Astrocyte of the spinal cord (primary cell): ENCODE data around the gene ABHD17A.
"Not testable (repeated sequence)": the region's sequence is repeated elsewhere in the genome, so short reads cannot be mapped to it uniquely, and the experiment has no call there.

Source experiments
- DNase-seq: peaks from one replicate; pipeline ENCODE4 v3.0.0; 2011; ENCODE audit warnings: low read depth, low spot score
- H3K4me3 ChIP-seq: 2 replicates; pipeline ENCODE4 v1.5.1; 2011; ENCODE audit warnings: low read depth, mild to moderate bottlenecking, low read length, moderate library complexity
- in situ Hi-C: cut with HindIII; loops from 2 replicates; pipeline ENCODE4 v1.10.0; 2017; ENCODE audit warnings: low sequenced_read_pairs
- TF ChIP-seq, protein P1 (sequence below): IDR thresholded peaks from 2 replicates; pipeline ENCODE4 v1.5.1; 2012; ENCODE audit warnings: low read depth, mild to moderate bottlenecking, low read length, inconsistent platforms

Gene ABHD17A

GRCh38 chr19:1884291-1884718, 991 bp downstream of the ABHD17A start:
- in situ Hi-C loops = no loop called here
- H3K4me3 ChIP-seq = peak overlapping the region; percentile 90
- DNase-seq = no peak
- TF ChIP-seq, protein P1, sequence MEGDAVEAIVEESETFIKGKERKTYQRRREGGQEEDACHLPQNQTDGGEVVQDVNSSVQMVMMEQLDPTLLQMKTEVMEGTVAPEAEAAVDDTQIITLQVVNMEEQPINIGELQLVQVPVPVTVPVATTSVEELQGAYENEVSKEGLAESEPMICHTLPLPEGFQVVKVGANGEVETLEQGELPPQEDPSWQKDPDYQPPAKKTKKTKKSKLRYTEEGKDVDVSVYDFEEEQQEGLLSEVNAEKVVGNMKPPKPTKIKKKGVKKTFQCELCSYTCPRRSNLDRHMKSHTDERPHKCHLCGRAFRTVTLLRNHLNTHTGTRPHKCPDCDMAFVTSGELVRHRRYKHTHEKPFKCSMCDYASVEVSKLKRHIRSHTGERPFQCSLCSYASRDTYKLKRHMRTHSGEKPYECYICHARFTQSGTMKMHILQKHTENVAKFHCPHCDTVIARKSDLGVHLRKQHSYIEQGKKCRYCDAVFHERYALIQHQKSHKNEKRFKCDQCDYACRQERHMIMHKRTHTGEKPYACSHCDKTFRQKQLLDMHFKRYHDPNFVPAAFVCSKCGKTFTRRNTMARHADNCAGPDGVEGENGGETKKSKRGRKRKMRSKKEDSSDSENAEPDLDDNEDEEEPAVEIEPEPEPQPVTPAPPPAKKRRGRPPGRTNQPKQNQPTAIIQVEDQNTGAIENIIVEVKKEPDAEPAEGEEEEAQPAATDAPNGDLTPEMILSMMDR = no peak

- in situ Hi-C loops = no loop called here
- TF ChIP-seq, protein P1 = no peak
- H3K4me3 ChIP-seq = peak overlapping the region; percentile 90
- no peak for DNase-seq
Measured at GRCh38 chr19:1883784-1884183, 1.5 kb downstream of the ABHD17A start.

GRCh38 chr19:1882786-1883692, 2.3 kb downstream of the ABHD17A start:
- no peak overlapping the region for H3K4me3 ChIP-seq
- TF ChIP-seq, protein P1 = no peak
- DNase-seq = no peak
- in situ Hi-C loops = no loop called here

DNA sequence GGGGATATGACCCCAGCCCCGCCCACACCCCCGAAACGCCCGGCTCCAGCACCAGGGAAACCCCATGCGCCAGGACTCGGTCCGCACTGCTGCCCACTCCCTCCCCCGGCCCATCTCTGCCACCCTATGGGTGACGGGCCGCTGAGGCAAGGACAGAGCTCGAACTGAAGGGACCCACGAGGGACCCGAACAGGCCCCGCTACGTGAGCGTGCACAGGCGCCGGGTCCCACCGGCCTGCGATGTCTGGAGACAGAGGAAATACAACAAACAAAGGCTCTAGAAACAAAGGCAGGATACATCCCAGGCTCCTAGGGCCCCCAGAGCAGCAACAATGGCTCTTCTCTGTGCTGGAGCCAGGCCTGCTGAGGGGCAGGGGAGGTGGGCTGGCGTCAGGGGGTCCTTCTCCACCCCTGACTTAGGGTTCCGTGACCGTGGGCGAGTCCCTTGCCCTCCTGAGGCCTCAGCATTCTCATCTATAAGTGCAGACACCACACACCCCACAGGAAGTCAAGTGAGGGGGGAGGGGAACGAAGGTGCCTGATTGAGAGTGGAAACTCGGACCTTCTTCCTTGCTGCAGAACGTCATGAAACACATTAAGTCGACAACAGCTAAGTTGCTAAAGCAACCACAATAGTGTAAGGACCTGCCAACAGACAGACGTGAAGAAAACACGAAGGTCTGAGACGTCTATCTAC, 3.1 kb downstream of the ABHD17A start:
- no peak for DNase-seq
- in situ Hi-C loops = no loop called here
- no peak overlapping the region for H3K4me3 ChIP-seq
- TF ChIP-seq, protein P1 = no peak

- H3K4me3 ChIP-seq, DNase-seq, in situ Hi-C loops: not testable (repeated sequence)
Measured at GRCh38 chr19:1881393-1882088, 3.8 kb downstream of the ABHD17A start.

GRCh38 chr19:1880611-1881392, 4.5 kb downstream of the ABHD17A start:
- in situ Hi-C loops = no loop called here
- DNase-seq = no peak
- TF ChIP-seq, protein P1 = no peak
- H3K4me3 ChIP-seq = no peak overlapping the region

DNA sequence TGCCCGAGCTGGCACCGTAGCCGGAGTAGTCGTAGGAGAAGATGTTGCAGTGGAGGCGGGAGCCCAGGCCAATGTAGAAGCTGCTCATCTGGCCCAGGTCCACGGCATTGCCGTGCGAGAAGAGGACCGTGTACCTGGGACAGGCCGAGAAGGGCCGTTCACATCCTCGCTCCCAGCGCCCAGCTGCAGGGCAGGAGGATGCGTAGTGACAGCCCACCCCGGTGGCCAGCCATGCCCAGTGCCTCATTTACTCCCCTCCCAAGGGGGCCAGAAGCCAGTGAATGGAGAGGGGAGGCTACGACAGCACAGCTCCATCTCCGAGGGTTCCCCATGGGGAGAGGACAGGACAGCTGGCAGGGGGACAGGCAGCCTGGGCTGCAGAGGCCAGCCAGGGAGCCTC, 5.3 kb downstream of the ABHD17A start:
- in situ Hi-C loops = not testable (repeated sequence)

DNA sequence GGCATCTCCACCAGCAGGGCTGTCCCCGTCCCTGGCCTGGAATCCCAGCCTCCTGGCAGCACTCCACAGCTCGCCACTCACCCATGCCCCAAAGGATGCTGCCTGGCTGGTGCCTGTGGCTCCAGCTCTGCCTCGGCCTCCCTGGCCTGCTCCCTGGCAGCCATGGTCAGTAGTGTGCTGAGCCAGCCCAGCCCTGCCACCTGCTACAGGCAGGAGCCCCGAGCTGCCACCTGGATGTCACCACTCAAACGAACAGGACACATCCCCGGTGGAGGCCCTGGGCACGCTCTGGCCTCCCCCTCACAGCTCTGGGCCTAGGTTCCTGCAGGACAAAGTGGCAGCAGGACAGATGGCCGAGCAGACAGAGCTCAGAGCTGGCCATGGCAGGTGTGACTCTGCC, 6.7 kb downstream of the ABHD17A start:
- H3K4me3 ChIP-seq, DNase-seq, in situ Hi-C loops: not testable (repeated sequence)

More for the DNA sequence above, 5.3 kb downstream of the ABHD17A start:
- not testable (repeated sequence) for DNase-seq, H3K4me3 ChIP-seq

DNA sequence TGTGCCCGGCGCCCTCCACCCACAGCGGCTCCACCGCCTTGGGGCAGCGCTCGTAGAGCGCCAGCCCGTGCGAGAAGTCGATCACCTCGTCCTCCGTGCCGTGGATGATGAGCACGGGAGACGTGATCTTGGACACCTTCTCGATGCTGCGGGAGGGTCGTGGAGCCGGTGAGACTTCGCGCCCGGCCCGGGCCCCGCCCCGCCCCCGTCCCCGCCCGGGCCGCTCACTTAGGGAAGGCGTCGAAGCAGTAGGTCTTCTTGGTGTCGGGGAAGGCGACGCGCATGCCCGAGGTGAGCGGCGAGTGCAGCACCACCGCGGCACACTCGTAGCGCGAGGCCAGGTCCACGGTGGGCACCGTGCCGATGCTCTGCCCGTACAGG, 8.0 kb downstream of the ABHD17A start:
- DNase-seq, H3K4me3 ChIP-seq: not testable (repeated sequence)

More for the DNA sequence above, 8.0 kb downstream of the ABHD17A start:
- in situ Hi-C loops = not testable (repeated sequence)
